Natural killer cell (primary cell): ENCODE measurements around the gene GLT1D1. TPM values are rescaled to one million over a fixed set of nuclear protein-coding genes. Genes with fewer than 3 reads are reported as not detected.
A peak's percentile ranks its signal among the peaks of the same experiment; 100 is the strongest.

Source experiments
- ATAC-seq, 3 donors: fragments of 150-1000 bp in 2 of 3; fragments of 200-7000 bp in 1 of 3; cut with Tn5 transposase; 1 replicate in 1 of 3; 2 replicates in 2 of 3; pipeline ENCODE4 v1.10.0; 2021; ENCODE audit warnings: mild to moderate bottlenecking in 2 of 3, moderate library complexity in 2 of 3
- DNase-seq, 2 donors: peaks; one replicate each; pipeline versions ENCODE4 v3.0.0 to v3.0.0-alpha.2; 2013 to 2021; ENCODE audit warnings: mixed read lengths in 1 of 2
- H3K27ac ChIP-seq: one replicate; pipeline ENCODE4 v1.5.1; 2013; ENCODE audit warnings: mild to moderate bottlenecking, low read length
- H3K27me3 ChIP-seq: one replicate; pipeline ENCODE4 v1.6.1; 2013; ENCODE audit warnings: low read length; ENCODE audit not compliant: control insufficient read depth, insufficient read depth
- H3K36me3 ChIP-seq: one replicate; pipeline ENCODE4 v1.6.1; 2013; ENCODE audit warnings: low read length; ENCODE audit not compliant: control insufficient read depth, insufficient read depth
- H3K4me1 ChIP-seq: one replicate; pipeline ENCODE4 v1.6.1; 2013; ENCODE audit warnings: low read length; ENCODE audit not compliant: control insufficient read depth, insufficient read depth
- H3K4me3 ChIP-seq: one replicate; pipeline ENCODE4 v1.5.1; 2013; ENCODE audit warnings: low read length
- H3K9me3 ChIP-seq: one replicate; pipeline ENCODE4 v1.6.1; 2013; ENCODE audit warnings: low read length; ENCODE audit not compliant: control insufficient read depth, insufficient read depth
- H3K27ac Mint-ChIP-seq, 2 donors: one replicate each; pipeline ENCODE4 v1.8.0; 2022; ENCODE audit warnings: mild to moderate bottlenecking in 2 of 2, mixed read lengths in 2 of 2, moderate library complexity in 1 of 2
- H3K27me3 Mint-ChIP-seq, 2 donors: one replicate each; pipeline ENCODE4 v1.8.0; 2022; ENCODE audit warnings: low read depth in 2 of 2, mixed read lengths in 2 of 2
- H3K36me3 Mint-ChIP-seq: one replicate; pipeline ENCODE4 v1.8.0; 2022; ENCODE audit warnings: mixed read lengths
- H3K4me1 Mint-ChIP-seq, 2 donors: one replicate each; pipeline ENCODE4 v1.8.0; 2022; ENCODE audit warnings: mixed read lengths in 2 of 2
- H3K4me3 Mint-ChIP-seq: one replicate; pipeline ENCODE4 v1.8.0; 2022; ENCODE audit warnings: mild to moderate bottlenecking, moderate library complexity, mixed read lengths
- H3K9me3 Mint-ChIP-seq, 2 donors: one replicate each; pipeline ENCODE4 v1.8.0; 2022; ENCODE audit warnings: mixed read lengths in 2 of 2
- WGBS: methylation state at CpG from one replicate; pipeline ENCODE4 v1.1.7; 2013; ENCODE audit warnings: missing lambda C conversion rate; ENCODE audit not compliant: insufficient coverage; 5-methylcytosine and 5-hydroxymethylcytosine counted together
- intact Hi-C: fragments of 100-400 bp; cut with micrococcal nuclease; formaldehyde crosslinking; loops from one replicate; pipeline ENCODE4 v1.14.2; 2022
- total RNA-seq, 4 donors: library from RNA; stranded (reverse); fragments of 120-200 nt in 1 of 4; gene quantifications; one replicate each; pipeline versions ENCODE4 v1.2.3 to v1.2.4, GENCODE V29; 2013 to 2022
- TF ChIP-seq, protein P1 (sequence below): fragments of 200-600 bp; IDR thresholded peaks from one replicate; pipeline ENCODE4 v1.8.0; 2022; ENCODE audit warnings: antibody characterized with exemption

Gene GLT1D1
- total RNA-seq, 3 donors from 2014 or later (not counting 1 experiment from before 2014, with no cell fraction given) = 0.33 to 3.2 (median 2.6) TPM

DNA sequence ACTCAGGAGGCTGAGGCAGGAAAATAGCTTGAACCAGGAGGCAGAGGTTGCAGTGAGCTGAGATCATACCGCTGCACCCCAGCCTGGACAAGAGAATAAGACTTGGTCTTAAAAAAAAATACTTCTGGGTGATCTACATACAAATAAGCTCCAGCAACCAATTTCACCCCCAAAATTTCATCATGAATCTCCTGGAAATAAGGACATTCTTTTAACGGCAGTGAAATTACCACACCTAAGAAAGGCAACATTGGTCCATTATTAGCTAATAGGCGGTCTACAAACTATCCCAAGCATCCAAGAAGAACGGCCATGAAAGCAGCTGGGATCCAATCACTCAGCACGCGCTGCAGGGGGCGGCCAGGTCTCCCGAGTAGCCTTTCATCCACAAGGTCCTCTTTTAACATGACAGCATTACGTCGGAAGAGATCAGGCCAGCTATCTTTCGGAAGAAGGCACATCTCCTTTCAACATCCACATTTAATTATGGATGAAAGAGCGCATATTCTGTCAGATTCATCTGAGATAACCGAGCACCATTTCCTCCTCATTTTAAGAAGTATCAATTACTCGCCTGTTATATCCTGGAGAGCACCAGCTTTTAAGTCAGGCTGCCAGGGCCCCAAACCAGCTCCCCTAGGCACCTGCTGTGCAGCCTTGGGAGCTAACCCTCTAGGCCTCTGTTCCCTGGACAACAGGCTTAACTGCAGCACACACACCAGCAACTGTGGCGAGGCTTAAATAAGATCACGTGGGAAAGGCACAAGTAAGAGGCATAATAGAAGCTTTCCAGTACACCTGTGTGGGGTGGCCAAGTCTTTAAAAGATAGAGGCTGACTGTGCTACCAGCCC lies 33.8 kb upstream of the GLT1D1 start:
- TF ChIP-seq, protein P1, sequence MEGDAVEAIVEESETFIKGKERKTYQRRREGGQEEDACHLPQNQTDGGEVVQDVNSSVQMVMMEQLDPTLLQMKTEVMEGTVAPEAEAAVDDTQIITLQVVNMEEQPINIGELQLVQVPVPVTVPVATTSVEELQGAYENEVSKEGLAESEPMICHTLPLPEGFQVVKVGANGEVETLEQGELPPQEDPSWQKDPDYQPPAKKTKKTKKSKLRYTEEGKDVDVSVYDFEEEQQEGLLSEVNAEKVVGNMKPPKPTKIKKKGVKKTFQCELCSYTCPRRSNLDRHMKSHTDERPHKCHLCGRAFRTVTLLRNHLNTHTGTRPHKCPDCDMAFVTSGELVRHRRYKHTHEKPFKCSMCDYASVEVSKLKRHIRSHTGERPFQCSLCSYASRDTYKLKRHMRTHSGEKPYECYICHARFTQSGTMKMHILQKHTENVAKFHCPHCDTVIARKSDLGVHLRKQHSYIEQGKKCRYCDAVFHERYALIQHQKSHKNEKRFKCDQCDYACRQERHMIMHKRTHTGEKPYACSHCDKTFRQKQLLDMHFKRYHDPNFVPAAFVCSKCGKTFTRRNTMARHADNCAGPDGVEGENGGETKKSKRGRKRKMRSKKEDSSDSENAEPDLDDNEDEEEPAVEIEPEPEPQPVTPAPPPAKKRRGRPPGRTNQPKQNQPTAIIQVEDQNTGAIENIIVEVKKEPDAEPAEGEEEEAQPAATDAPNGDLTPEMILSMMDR = no peak
- Mint-ChIP-seq H3K27me3 (no peaks in the 10 kb centered on the region), H3K27ac (peak overlapping the region; percentile 99), H3K4me1 (peaks cover 68 to 76% of the 10 kb centered on the region in 2 donors), H3K4me3 (peak overlapping the region; percentile 80), H3K9me3 (no peaks in the 10 kb centered on the region), H3K36me3 (peaks cover 8% of the 10 kb centered on the region)
- H3K4me1 ChIP-seq = peaks cover 81% of the 10 kb centered on the region
- H3K27ac ChIP-seq = peak overlapping the region; percentile 60
- H3K36me3 ChIP-seq = peaks cover under 1% of the 10 kb centered on the region
- H3K9me3 ChIP-seq = no peaks in the 10 kb centered on the region
- DNase-seq (no peak), ATAC-seq (no peak)
- no peaks in the 10 kb centered on the region for H3K27me3 ChIP-seq
- WGBS = 91% methylated on average over 16 of the region's 16 CpGs
- no peak overlapping the region for H3K4me3 ChIP-seq
- intact Hi-C loops = no loop called here

GRCh38 chr12:128820253-128820652 lies 33.0 kb upstream of the GLT1D1 start:
- DNase-seq = no peak
- intact Hi-C loops = no loop called here
- Histone ChIP-seq H3K27ac (peak overlapping the region; percentile 60), H3K4me3 (no peak overlapping the region), H3K4me1 (peaks cover 77% of the 10 kb centered on the region), H3K36me3 (no peaks in the 10 kb centered on the region), H3K27me3 (no peaks in the 10 kb centered on the region), H3K9me3 (no peaks in the 10 kb centered on the region)
- 87% methylated on average over 6 of the region's 6 CpGs for WGBS
- H3K9me3 Mint-ChIP-seq = no peaks in the 10 kb centered on the region
- TF ChIP-seq, protein P1 = no peak
- H3K36me3 Mint-ChIP-seq = peaks cover 6% of the 10 kb centered on the region
- peak overlapping the region; percentile 98 for H3K4me3 Mint-ChIP-seq
- no peak for ATAC-seq
- peaks cover 60 to 74% of the 10 kb centered on the region in 2 donors for H3K4me1 Mint-ChIP-seq
- H3K27ac Mint-ChIP-seq = peak overlapping the region; percentile 99
- H3K27me3 Mint-ChIP-seq = no peaks in the 10 kb centered on the region

DNA sequence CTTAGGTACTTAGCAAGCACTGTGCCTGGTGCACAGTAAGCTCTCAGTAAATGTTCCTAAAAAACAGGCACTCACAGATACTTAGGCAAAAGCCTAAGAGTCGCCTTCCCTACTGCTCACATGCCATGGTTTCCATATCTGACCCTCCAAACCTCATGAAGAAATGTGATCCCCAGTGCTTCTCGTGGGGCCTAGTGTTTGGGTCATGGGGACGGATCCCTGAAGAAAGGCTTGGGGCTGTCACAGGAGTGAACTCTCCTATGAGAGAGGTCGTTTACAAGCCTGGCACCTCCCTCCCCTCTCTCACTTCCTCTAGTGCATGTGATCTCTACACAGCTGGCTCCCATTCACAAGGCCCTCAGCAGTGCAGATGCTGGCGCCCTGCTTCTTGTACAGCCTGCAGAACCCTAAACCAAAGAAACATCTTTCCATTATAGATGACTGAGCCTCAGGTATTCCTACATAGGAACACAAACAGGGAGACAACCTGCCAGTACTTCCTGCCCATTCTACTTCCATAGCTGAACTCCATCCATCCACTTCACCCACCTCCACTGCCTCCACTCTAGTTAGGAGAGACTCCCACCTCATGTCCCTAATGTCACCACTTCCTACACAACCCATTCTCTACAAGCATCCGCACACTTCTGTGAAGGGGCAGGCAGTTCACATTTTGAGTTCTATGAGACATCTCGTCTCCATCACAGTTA lies 32.4 kb upstream of the GLT1D1 start:
- Histone ChIP-seq H3K4me1 (peaks cover 71% of the 10 kb centered on the region), H3K27ac (peak overlapping the region; percentile 60), H3K9me3 (no peaks in the 10 kb centered on the region), H3K36me3 (no peaks in the 10 kb centered on the region), H3K27me3 (no peaks in the 10 kb centered on the region), H3K4me3 (no peak overlapping the region)
- Mint-ChIP-seq H3K27me3 (no peaks in the 10 kb centered on the region), H3K36me3 (peaks cover 6% of the 10 kb centered on the region), H3K9me3 (no peaks in the 10 kb centered on the region), H3K4me3 (peak overlapping the region; percentile 98), H3K4me1 (peaks cover 54 to 67% of the 10 kb centered on the region in 2 donors), H3K27ac (peak overlapping the region; percentile 99)
- intact Hi-C loops = no loop called here
- 35% methylated on average over 7 of the region's 7 CpGs for WGBS
- TF ChIP-seq, protein P1 = no peak
- peak; percentile 48 to 68 (median 53) for ATAC-seq
- DNase-seq = peak in 1 of 2 donors; percentile 40
